ENCODE measurements around the gene MEN1. TPM values are rescaled to one million over a fixed set of nuclear protein-coding genes. Genes with fewer than 3 reads are reported as not detected.

The MEN1 gene
- total RNA-seq, 1 donor from 2014 or later: 13.7 TPM

DNA sequence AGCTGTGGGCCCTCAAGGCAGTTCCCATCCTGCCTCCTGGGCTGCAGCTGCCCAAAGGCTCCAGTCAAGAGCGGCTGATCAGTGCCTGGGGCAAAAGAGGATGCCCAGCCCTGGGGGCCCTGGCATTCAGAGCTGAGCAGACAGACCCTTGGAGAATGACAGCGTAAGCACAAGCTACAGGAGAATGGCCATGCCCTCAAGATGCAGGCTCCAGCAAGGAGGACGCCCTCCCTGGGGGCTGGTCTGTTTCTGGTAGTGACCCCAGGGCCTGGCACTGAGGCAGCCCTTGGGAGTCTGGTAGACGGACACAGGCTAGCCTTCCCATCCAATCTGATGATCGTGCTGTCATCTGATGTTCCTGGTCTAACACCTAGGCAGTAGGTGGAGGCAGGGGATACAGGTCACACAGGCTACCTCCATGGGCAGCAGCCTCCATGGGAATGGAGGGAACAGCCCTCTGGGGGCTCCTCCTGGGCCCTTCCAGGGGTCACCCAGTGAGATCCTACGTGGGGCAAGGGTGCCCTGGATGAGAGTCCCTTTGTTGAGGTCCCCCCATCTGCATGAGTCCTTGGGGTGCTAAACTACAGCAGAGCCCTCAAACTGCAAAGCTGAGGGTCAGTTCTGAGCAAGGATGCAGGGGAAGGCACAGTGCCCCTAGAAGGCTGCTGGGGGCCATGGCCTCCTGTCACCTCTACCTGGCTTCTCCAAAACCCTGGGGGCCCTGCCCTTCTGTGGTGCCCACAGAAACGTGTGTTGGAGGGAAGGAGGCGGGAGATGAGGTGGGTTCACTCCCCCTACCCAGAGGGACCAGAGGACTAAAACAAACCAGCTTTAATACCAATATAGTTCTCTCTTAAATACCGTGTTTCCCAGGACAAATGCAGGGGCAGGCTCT, 21.8 kb downstream of the MEN1 start:
- no peak for DNase-seq (ENCODE audit: low read depth)

- peak; percentile 56 for DNase-seq (ENCODE audit: low read depth)
Measured at GRCh38 chr11:64787526-64788320, 22.6 kb downstream of the MEN1 start.

GRCh38 chr11:64786308-64786707, 24.0 kb downstream of the MEN1 start:
- no peak for DNase-seq (ENCODE audit: low read depth)

DNA sequence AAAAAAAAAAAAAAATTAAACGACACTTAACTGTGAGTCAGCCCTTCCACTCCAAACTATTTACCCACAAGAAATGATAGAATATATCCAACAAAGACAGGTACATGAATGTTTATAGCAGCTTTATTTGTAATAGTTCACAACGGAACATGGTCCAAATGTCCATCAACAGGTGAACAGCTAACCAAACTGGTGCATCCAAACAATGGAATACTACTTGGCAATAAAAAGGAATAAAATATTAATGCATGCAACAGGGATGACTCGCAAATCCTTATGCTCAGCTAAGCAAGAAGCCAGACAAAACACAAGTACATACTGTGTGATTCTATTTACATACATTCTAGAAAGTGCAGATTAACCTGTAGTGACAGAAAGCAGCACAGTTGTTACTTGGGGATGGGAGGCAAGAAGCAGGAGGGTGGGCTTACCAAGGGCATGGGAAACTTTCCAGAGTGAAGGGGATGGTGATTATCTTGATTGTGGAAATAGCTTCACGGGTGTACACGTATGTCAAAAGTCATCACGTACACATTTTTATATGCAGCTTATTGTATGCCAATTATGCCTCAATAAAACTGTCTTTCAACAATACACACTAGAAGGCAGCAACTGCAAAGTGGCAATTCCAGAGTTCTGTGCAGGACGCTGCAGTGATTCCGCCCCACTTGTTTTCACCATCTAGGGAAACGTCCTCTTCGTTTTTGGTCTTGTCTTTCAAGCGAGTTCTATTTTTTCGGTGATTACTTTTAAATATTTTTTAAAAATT, 25.4 kb downstream of the MEN1 start:
- DNase-seq (ENCODE audit: low read depth): no peak

- DNase-seq (ENCODE audit: low read depth): peak; percentile 100
Measured at GRCh38 chr11:64778473-64779298, 31.7 kb downstream of the MEN1 start, which contains the start of gene SF1. SF1 (minus strand) TSS chr11:64778542; CDS start chr11:64778392, 150 bp downstream.

DNA sequence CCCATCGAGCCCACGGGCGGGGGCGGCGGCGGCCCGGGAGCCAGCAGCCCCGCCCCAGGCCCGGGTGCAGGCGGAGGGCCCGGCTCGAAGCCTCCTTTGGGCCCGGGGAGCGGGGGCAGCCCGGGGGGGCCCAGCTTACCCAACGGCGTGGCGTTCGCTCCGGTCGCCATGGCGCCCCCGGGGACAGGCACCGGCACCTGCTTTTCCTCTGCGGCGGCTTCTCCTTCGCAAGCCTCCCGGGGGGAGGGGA, 32.2 kb downstream of the MEN1 start:
- DNase-seq (ENCODE audit: low read depth): no peak

GRCh38 chr11:64777449-64778222, 32.7 kb downstream of the MEN1 start:
- DNase-seq (ENCODE audit: low read depth): peak; percentile 85

DNA sequence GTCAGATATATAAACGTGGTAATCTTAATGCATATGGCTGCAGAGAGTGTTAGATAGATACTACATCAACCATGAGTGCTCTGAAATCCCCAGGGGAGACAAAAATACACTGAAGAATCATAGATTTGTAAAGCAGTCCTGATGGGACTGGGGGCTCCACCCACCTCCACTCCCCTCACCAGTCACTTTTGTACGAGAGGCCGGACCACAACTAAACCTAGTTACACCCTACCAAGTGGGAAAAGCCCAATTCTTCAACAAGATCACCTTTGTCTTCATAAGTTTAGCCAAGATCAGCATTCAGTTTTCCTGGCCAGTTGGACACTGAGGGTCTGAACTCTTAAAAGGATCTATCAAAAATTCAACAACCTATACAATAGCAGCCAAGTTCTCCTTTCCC, 33.5 kb downstream of the MEN1 start:
- no peak for DNase-seq (ENCODE audit: low read depth)

GRCh38 chr11:64776425-64776824, 33.9 kb downstream of the MEN1 start:
- no peak for DNase-seq (ENCODE audit: low read depth)

DNA sequence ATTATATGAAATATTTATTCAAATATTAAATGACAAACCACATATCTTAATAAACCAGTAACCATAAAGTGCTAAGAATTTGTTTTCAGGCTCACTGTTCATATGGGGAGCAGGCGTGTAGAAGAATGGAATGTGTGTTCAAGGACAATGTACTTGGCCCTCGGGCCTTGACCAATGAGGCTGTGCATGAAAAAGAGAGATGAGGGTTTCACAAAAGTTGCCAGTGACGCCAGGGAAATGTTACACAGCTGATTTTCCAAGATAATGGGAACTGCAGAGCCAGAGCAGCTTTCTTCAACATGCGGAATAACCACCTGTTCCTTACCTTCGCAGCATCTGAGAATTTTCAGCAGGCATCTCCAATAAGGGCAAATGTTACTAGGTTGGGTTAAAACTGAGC, 36.2 kb downstream of the MEN1 start:
- no peak for DNase-seq (ENCODE audit: low read depth)

GRCh38 chr11:64772303-64773018, 37.9 kb downstream of the MEN1 start:
- no peak for DNase-seq (ENCODE audit: low read depth)

GRCh38 chr11:64771861-64772260, 38.5 kb downstream of the MEN1 start:
- no peak for DNase-seq (ENCODE audit: low read depth)

DNA sequence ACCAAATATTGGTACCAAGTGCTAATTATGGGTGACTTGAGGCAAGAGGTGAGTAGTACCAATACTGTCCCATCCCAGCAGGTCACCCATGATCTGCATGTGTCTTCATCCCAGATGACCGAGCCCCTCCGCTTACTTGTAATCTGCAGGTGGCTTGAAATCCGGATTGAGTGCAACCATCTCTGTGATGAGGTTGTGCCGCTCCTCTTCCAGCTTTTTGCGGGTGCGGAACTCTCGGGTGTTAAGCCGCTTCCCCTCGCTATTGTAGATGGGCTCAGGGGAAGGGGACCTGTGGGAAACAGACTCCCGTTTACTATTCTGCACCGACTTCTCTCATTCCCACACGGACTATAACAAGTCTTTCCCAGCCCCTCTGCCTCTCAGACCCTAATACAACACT, 40.2 kb downstream of the MEN1 start:
- DNase-seq (ENCODE audit: low read depth): no peak

- no peak for DNase-seq (ENCODE audit: low read depth)
Measured at GRCh38 chr11:64769283-64769682, 41.1 kb downstream of the MEN1 start.

- no peak for DNase-seq (ENCODE audit: low read depth)
Measured at GRCh38 chr11:64768300-64768694, 42.1 kb downstream of the MEN1 start.

GRCh38 chr11:64767344-64768299, 42.7 kb downstream of the MEN1 start:
- DNase-seq (ENCODE audit: low read depth): peak; percentile 62

DNA sequence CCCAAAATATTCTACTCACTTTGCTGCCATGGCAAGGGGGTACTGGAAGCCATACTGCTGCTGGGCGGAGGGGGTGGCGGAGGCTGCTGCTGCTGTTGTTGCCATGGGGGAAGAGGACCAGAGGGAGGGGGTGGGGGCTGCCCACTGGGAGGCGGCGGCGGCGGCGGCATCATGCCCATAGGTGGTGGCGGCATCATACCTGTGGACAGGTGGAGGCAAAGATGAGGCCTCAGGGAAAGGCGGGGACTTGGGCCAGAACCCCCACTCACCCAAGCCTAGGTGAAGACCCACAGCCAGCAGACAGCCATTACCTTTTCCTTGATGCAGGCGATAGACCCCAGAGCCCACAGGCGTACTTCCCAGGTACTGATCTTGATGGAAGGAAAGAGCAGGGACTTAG, 43.5 kb downstream of the MEN1 start:
- DNase-seq (ENCODE audit: low read depth): no peak

Data from myocyte (in vitro differentiated cells).